A673 (cell line): ENCODE results near the gene CDC42SE2. TPM values are rescaled to one million over a fixed set of nuclear protein-coding genes. Genes with fewer than 3 reads are reported as not detected.
"Not testable (repeated sequence)": the region's sequence is repeated elsewhere in the genome, so short reads cannot be mapped to it uniquely, and the experiment has no call there.

Experiments used
- BruUV-seq: library from RNA; stranded (reverse); fragments of 400-500 nt; replicated peaks from 2 replicates; lab custom pipeline; 2021; lab: Mats Ljungman, UMichigan
- CTCF ChIA-PET: fragments of 300-600 bp; sonication (Branson Sonifier 250); formaldehyde crosslinking; loops from one replicate; lab custom pipeline; 2022; ENCODE audit warnings: antibody characterized with exemption; lab: Charles Lee
- POLR2A ChIA-PET: fragments of 300-600 bp; sonication (Branson Sonifier 250); formaldehyde crosslinking; loops from one replicate; lab custom pipeline; 2022; ENCODE audit warnings: antibody characterized with exemption; ENCODE audit not compliant: low non-redundant PET; lab: Charles Lee
- DNase-seq: peaks from one replicate; pipeline ENCODE4 v3.0.0-alpha.2; 2015; ENCODE audit warnings: low spot score
- H3K27ac ChIP-seq: fragments of 200-600 bp; sonication (generic); 2 replicates; pipeline ENCODE4 v1.5.1; 2016; ENCODE audit warnings: mixed run types, low read depth, mild to moderate bottlenecking, mixed read lengths, antibody characterized with exemption, low read length; ENCODE audit not compliant: poor library complexity, severe bottlenecking
- H3K27me3 ChIP-seq: fragments of 200-600 bp; sonication (generic); replicated peaks from 2 replicates; pipeline ENCODE4 v1.6.1; 2017; ENCODE audit warnings: mixed run types, low read depth, mild to moderate bottlenecking, mixed read lengths, antibody characterized with exemption, low read length; ENCODE audit not compliant: insufficient read depth, poor library complexity
- H3K36me3 ChIP-seq: fragments of 200-600 bp; sonication (generic); 2 replicates; pipeline ENCODE4 v1.6.1; 2016; ENCODE audit warnings: mixed run types, mild to moderate bottlenecking, mixed read lengths, antibody characterized with exemption, low read length; ENCODE audit not compliant: insufficient read depth, poor library complexity, severe bottlenecking
- H3K4me1 ChIP-seq: fragments of 200-600 bp; sonication (generic); 2 replicates; pipeline ENCODE4 v1.6.1; 2017; ENCODE audit warnings: mixed run types, mild to moderate bottlenecking, mixed read lengths, antibody characterized with exemption, low read length; ENCODE audit not compliant: insufficient read depth, poor library complexity, severe bottlenecking
- H3K4me3 ChIP-seq: fragments of 200-600 bp; sonication (generic); 2 replicates; pipeline ENCODE4 v1.5.1; 2016; ENCODE audit warnings: low read depth, mixed run types, mild to moderate bottlenecking, mixed read lengths, low read length; ENCODE audit not compliant: poor library complexity, severe bottlenecking
- H3K9me3 ChIP-seq: fragments of 200-600 bp; sonication (generic); 2 replicates; pipeline ENCODE4 v1.6.1; 2016; ENCODE audit warnings: mixed run types, low read depth, mild to moderate bottlenecking, mixed read lengths, antibody characterized with exemption, low read length; ENCODE audit not compliant: poor library complexity, severe bottlenecking
- CTCF ChIP-seq: fragments of 300-800, 200-600 bp; sonication (generic); conservative IDR thresholded peaks from 2 replicates; pipeline ENCODE4 v1.5.1; 2017; ENCODE audit warnings: low read depth, mild to moderate bottlenecking, antibody characterized with exemption, low read length, moderate library complexity, mixed read lengths
- EZH2 ChIP-seq: fragments of 200-600 bp; sonication (generic); IDR thresholded peaks from 2 replicates; pipeline ENCODE4 v1.6.1; 2017; ENCODE audit warnings: borderline replicate concordance, low read depth, mild to moderate bottlenecking, mixed read lengths, antibody characterized with exemption, low read length; ENCODE audit not compliant: poor library complexity, severe bottlenecking
- intact Hi-C: fragments of 100-400 bp; cut with micrococcal nuclease; formaldehyde crosslinking; loops from one replicate; pipeline ENCODE4 v1.10.0; 2022; ENCODE audit not compliant: unreplicated experiment
- total RNA-seq: library from RNA; stranded (reverse); gene quantifications from 2 replicates; pipeline ENCODE4 v1.2.3, GENCODE V29; 2021

The CDC42SE2 gene
- total RNA-seq, 1 experiment from 2014 or later, result 25.5 TPM

- H3K9me3 ChIP-seq, result no peaks in the 10 kb centered on the region
- peak; percentile 71 for DNase-seq
- no peak overlapping the region for H3K27ac ChIP-seq
- CTCF ChIA-PET, result no interaction called here
- POLR2A ChIA-PET, result no interaction called here
- no TSS peak for BruUV-seq
- H3K4me1 ChIP-seq, result no peaks in the 10 kb centered on the region
- no peaks in the 10 kb centered on the region for H3K27me3 ChIP-seq
- H3K36me3 ChIP-seq, result no peaks in the 10 kb centered on the region
- no peak for TF ChIP-seq CTCF
- no peak for TF ChIP-seq EZH2
- no peak overlapping the region for H3K4me3 ChIP-seq
- intact Hi-C loops, result no loop called here
These were observed 11.1 kb upstream of the CDC42SE2 start for GRCh38 chr5:131252824-131253171.

- H3K4me3 ChIP-seq, DNase-seq, CTCF ChIA-PET, intact Hi-C loops, H3K27me3 ChIP-seq, H3K27ac ChIP-seq, POLR2A ChIA-PET, H3K4me1 ChIP-seq, H3K36me3 ChIP-seq, BruUV-seq, H3K9me3 ChIP-seq: not testable (repeated sequence)
These were observed 9.8 kb upstream of the CDC42SE2 start for GRCh38 chr5:131254025-131254424.

- Histone ChIP-seq H3K4me1 (no peaks in the 10 kb centered on the region), H3K27ac (no peak overlapping the region), H3K4me3 (no peak overlapping the region), H3K36me3 (no peaks in the 10 kb centered on the region), H3K27me3 (no peaks in the 10 kb centered on the region), H3K9me3 (no peaks in the 10 kb centered on the region)
- intact Hi-C loops, result no loop called here
- no peak for TF ChIP-seq CTCF
- no peak for TF ChIP-seq EZH2
- BruUV-seq, result no TSS peak
- DNase-seq, result no peak
- CTCF ChIA-PET, result no interaction called here
- POLR2A ChIA-PET, result no interaction called here
These were observed 9.1 kb upstream of the CDC42SE2 start for GRCh38 chr5:131254741-131255140.

- no peaks in the 10 kb centered on the region for H3K27me3 ChIP-seq
- H3K9me3 ChIP-seq, result no peaks in the 10 kb centered on the region
- H3K27ac ChIP-seq, result no peak overlapping the region
- no peak for DNase-seq
- TF ChIP-seq CTCF, result no peak
- no peak for TF ChIP-seq EZH2
- H3K4me1 ChIP-seq, result no peaks in the 10 kb centered on the region
- ChIA-PET POLR2A (no interaction called here), CTCF (no interaction called here)
- no peaks in the 10 kb centered on the region for H3K36me3 ChIP-seq
- no TSS peak for BruUV-seq
- no peak overlapping the region for H3K4me3 ChIP-seq
- intact Hi-C loops, result no loop called here
These were observed 7.4 kb upstream of the CDC42SE2 start for GRCh38 chr5:131256507-131256823.
